Mesendoderm (in vitro differentiated cells): ENCODE results near the gene SCYL3.
A peak's percentile ranks its signal among the peaks of the same experiment; 100 is the strongest.

Source experiments
- DNase-seq: peaks from one replicate; pipeline ENCODE4 v3.0.0; 2013
- H2AK5ac ChIP-seq: 2 replicates; pipeline ENCODE4 v1.6.1; 2013; ENCODE audit warnings: low read length, inconsistent platforms
- H2BK120ac ChIP-seq: 2 replicates; pipeline ENCODE4 v1.6.1; 2013; ENCODE audit warnings: low read depth, mild to moderate bottlenecking, low read length, moderate library complexity, mixed read lengths
- H2BK15ac ChIP-seq: replicated peaks from 2 replicates; pipeline ENCODE4 v1.6.1; 2013; ENCODE audit warnings: low read depth, mild to moderate bottlenecking, moderate library complexity
- H2BK5ac ChIP-seq: 2 replicates; pipeline ENCODE4 v1.6.1; 2013; ENCODE audit warnings: low read length, inconsistent platforms
- H3K18ac ChIP-seq: 2 replicates; pipeline ENCODE4 v1.6.1; 2013; ENCODE audit warnings: mild to moderate bottlenecking, low read length, mixed read lengths
- H3K23ac ChIP-seq: one replicate; pipeline ENCODE4 v1.6.1; 2013; ENCODE audit warnings: low read length
- H3K27ac ChIP-seq: 2 replicates; pipeline ENCODE4 v1.5.1; 2013; ENCODE audit warnings: low read depth, mild to moderate bottlenecking, inconsistent platforms, low read length, moderate library complexity
- H3K27me3 ChIP-seq: 2 replicates; pipeline ENCODE4 v1.6.1; 2013; ENCODE audit warnings: low read length, control low read depth, mild to moderate bottlenecking, inconsistent platforms; ENCODE audit not compliant: insufficient read depth, poor library complexity
- H3K36me3 ChIP-seq: 2 replicates; pipeline ENCODE4 v1.6.1; 2013; ENCODE audit warnings: low read length, inconsistent platforms; ENCODE audit not compliant: control insufficient read depth, insufficient read depth
- H3K4ac ChIP-seq: one replicate; pipeline ENCODE4 v1.6.1; 2013; ENCODE audit warnings: low read depth, mild to moderate bottlenecking, low read length, moderate library complexity
- H3K4me1 ChIP-seq: 2 replicates; pipeline ENCODE4 v1.6.1; 2013; ENCODE audit warnings: low read depth, low read length, inconsistent platforms; ENCODE audit not compliant: control insufficient read depth
- H3K4me2 ChIP-seq: 2 replicates; pipeline ENCODE4 v1.6.1; 2013; ENCODE audit warnings: low read length
- H3K4me3 ChIP-seq: 2 replicates; pipeline ENCODE4 v1.5.1; 2013; ENCODE audit warnings: mild to moderate bottlenecking, low read length
- H3K56ac ChIP-seq: one replicate; pipeline ENCODE4 v1.6.1; 2013; ENCODE audit warnings: low read length
- H3K79me1 ChIP-seq: 2 replicates; pipeline ENCODE4 v1.6.1; 2013; ENCODE audit warnings: low read length, inconsistent platforms
- H3K79me2 ChIP-seq: 2 replicates; pipeline ENCODE4 v1.6.1; 2013; ENCODE audit warnings: mild to moderate bottlenecking, low read length; ENCODE audit not compliant: control insufficient read depth, insufficient read depth
- H3K9ac ChIP-seq: 2 replicates; pipeline ENCODE4 v1.6.1; 2013; ENCODE audit warnings: low read length, inconsistent platforms
- H4K5ac ChIP-seq: one replicate; pipeline ENCODE4 v1.6.1; 2013; ENCODE audit warnings: low read length
- H4K8ac ChIP-seq: one replicate; pipeline ENCODE4 v1.6.1; 2013; ENCODE audit warnings: low read depth, mild to moderate bottlenecking, control low read depth, low read length, moderate library complexity
- WGBS: extraction: QIAGEN DNeasy Blood & Tissue Kit; methylation state at CpG from one replicate; pipeline ENCODE4 v1.1.7; 2013; ENCODE audit warnings: low lambda C conversion rate, missing lambda C conversion rate; ENCODE audit not compliant: insufficient coverage; ENCODE audit errors: extremely low coverage; 5-methylcytosine and 5-hydroxymethylcytosine counted together

Gene SCYL3

GRCh38 chr1:169904834-169905233, 11.1 kb upstream of the SCYL3 start:
- Histone ChIP-seq H3K4me1 (peaks cover 1% of the 10 kb centered on the region), H3K79me2 (no peaks in the 10 kb centered on the region), H4K8ac (no peak overlapping the region), H2AK5ac (no peak overlapping the region), H3K23ac (no peak overlapping the region), H3K4me3 (no peak overlapping the region), H3K36me3 (no peaks in the 10 kb centered on the region), H4K5ac (no peak overlapping the region), H3K79me1 (no peaks in the 10 kb centered on the region), H2BK120ac (no peak overlapping the region), H3K27me3 (no peaks in the 10 kb centered on the region), H3K9ac (no peak overlapping the region), H3K4ac (no peak overlapping the region), H3K18ac (no peak overlapping the region), H2BK15ac (no peak overlapping the region), H2BK5ac (no peak overlapping the region), H3K4me2 (no peak overlapping the region), H3K27ac (no peak overlapping the region), H3K56ac (no peak overlapping the region)
- WGBS, result no CpG with 5 or more reads among the region's 1 CpG
- no peak for DNase-seq

- H3K4me1 ChIP-seq, result peaks cover 2% of the 10 kb centered on the region
- no peak overlapping the region for H4K5ac ChIP-seq
- no peak overlapping the region for H3K23ac ChIP-seq
- no peaks in the 10 kb centered on the region for H3K36me3 ChIP-seq
- no peak overlapping the region for H2BK15ac ChIP-seq
- H4K8ac ChIP-seq, result no peak overlapping the region
- no peak overlapping the region for H3K4me3 ChIP-seq
- H2BK5ac ChIP-seq, result no peak overlapping the region
- no peak overlapping the region for H3K4me2 ChIP-seq
- H3K56ac ChIP-seq, result no peak overlapping the region
- H3K4ac ChIP-seq, result no peak overlapping the region
- H2AK5ac ChIP-seq, result no peak overlapping the region
- no peaks in the 10 kb centered on the region for H3K79me2 ChIP-seq
- WGBS, result no CpG with 5 or more reads among the region's 5 CpGs
- H3K27me3 ChIP-seq, result no peaks in the 10 kb centered on the region
- H3K18ac ChIP-seq, result no peak overlapping the region
- no peak overlapping the region for H2BK120ac ChIP-seq
- H3K27ac ChIP-seq, result no peak overlapping the region
- peak; percentile 10 for DNase-seq
- no peak overlapping the region for H3K9ac ChIP-seq
- no peaks in the 10 kb centered on the region for H3K79me1 ChIP-seq
Measured at GRCh38 chr1:169902751-169903150, 9.1 kb upstream of the SCYL3 start.

GRCh38 chr1:169901115-169901514, 7.4 kb upstream of the SCYL3 start:
- Histone ChIP-seq H3K4me1 (peaks cover 2% of the 10 kb centered on the region), H3K23ac (no peak overlapping the region), H4K8ac (no peak overlapping the region), H3K79me2 (no peaks in the 10 kb centered on the region), H3K79me1 (no peaks in the 10 kb centered on the region), H2BK15ac (no peak overlapping the region), H3K27me3 (no peaks in the 10 kb centered on the region), H3K18ac (no peak overlapping the region), H2AK5ac (no peak overlapping the region), H3K36me3 (no peaks in the 10 kb centered on the region), H3K4ac (no peak overlapping the region), H3K56ac (no peak overlapping the region), H2BK5ac (no peak overlapping the region), H3K4me2 (no peak overlapping the region), H2BK120ac (no peak overlapping the region), H3K4me3 (no peak overlapping the region), H3K9ac (no peak overlapping the region), H3K27ac (no peak overlapping the region), H4K5ac (no peak overlapping the region)
- DNase-seq, result no peak

- Histone ChIP-seq H3K9ac (no peak overlapping the region), H2BK15ac (no peak overlapping the region), H3K4me1 (peaks cover 2% of the 10 kb centered on the region), H3K79me1 (no peaks in the 10 kb centered on the region), H3K27me3 (no peaks in the 10 kb centered on the region), H3K27ac (no peak overlapping the region), H3K4me2 (no peak overlapping the region), H3K36me3 (no peaks in the 10 kb centered on the region), H2AK5ac (no peak overlapping the region), H4K5ac (no peak overlapping the region), H3K4me3 (no peak overlapping the region), H3K23ac (no peak overlapping the region), H3K79me2 (no peaks in the 10 kb centered on the region), H3K4ac (no peak overlapping the region), H2BK120ac (no peak overlapping the region), H3K56ac (no peak overlapping the region), H4K8ac (no peak overlapping the region), H3K18ac (no peak overlapping the region), H2BK5ac (no peak overlapping the region)
- no peak for DNase-seq
Measured at GRCh38 chr1:169900571-169900970, 6.9 kb upstream of the SCYL3 start.

GRCh38 chr1:169899519-169900217, 6.0 kb upstream of the SCYL3 start:
- Histone ChIP-seq H3K79me1 (no peaks in the 10 kb centered on the region), H3K4me1 (peaks cover 2% of the 10 kb centered on the region), H2BK5ac (no peak overlapping the region), H3K4ac (no peak overlapping the region), H2BK15ac (no peak overlapping the region), H3K9ac (no peak overlapping the region), H2BK120ac (no peak overlapping the region), H3K4me2 (no peak overlapping the region), H3K79me2 (no peaks in the 10 kb centered on the region), H3K56ac (no peak overlapping the region), H3K18ac (no peak overlapping the region), H4K5ac (no peak overlapping the region), H3K23ac (no peak overlapping the region), H4K8ac (no peak overlapping the region), H3K27ac (no peak overlapping the region), H3K27me3 (no peaks in the 10 kb centered on the region), H3K4me3 (no peak overlapping the region), H2AK5ac (no peak overlapping the region), H3K36me3 (no peaks in the 10 kb centered on the region)
- peak; percentile 31 for DNase-seq
- no CpG with 5 or more reads among the region's 4 CpGs for WGBS

- no peak overlapping the region for H2BK120ac ChIP-seq
Measured at GRCh38 chr1:169896013-169896412, 2.3 kb upstream of the SCYL3 start.

More at GRCh38 chr1:169896013-169896412, 2.3 kb upstream of the SCYL3 start:
- Histone ChIP-seq H3K4ac (no peak overlapping the region), H3K18ac (no peak overlapping the region), H3K23ac (no peak overlapping the region), H3K79me1 (peaks cover 5% of the 10 kb centered on the region), H3K9ac (no peak overlapping the region), H3K27ac (no peak overlapping the region), H4K8ac (no peak overlapping the region), H3K56ac (no peak overlapping the region), H4K5ac (no peak overlapping the region), H3K4me3 (no peak overlapping the region), H3K79me2 (peaks cover 3% of the 10 kb centered on the region), H3K27me3 (no peaks in the 10 kb centered on the region), H2BK15ac (no peak overlapping the region), H3K4me1 (peaks cover 11% of the 10 kb centered on the region), H3K36me3 (no peaks in the 10 kb centered on the region), H2BK5ac (no peak overlapping the region), H3K4me2 (no peak overlapping the region), H2AK5ac (no peak overlapping the region)
- WGBS, result no CpG with 5 or more reads among the region's 4 CpGs
- no peak for DNase-seq
